ENCODE results near the gene MRTO4. TPM values are rescaled to one million over a fixed set of nuclear protein-coding genes. Genes with fewer than 3 reads are reported as not detected.
A peak's percentile ranks its signal among the peaks of the same experiment; 100 is the strongest.
"Not testable (repeated sequence)": the region's sequence is repeated elsewhere in the genome, so short reads cannot be mapped to it uniquely, and the experiment has no call there.

MRTO4 gene
- total RNA-seq, 1 donor from 2014 or later: 16.4 TPM

GRCh38 chr1:19220991-19221390, 30.6 kb upstream of the MRTO4 start:
- Histone ChIP-seq H3K27me3 (ENCODE audit: low read depth) (no peaks in the 10 kb centered on the region), H3K36me3 (peaks cover 93% of the 10 kb centered on the region), H3K4me3 (no peak overlapping the region), H3K9me3 (no peaks in the 10 kb centered on the region), H3K4me1 (no peaks in the 10 kb centered on the region), H3K27ac (no peak overlapping the region)
- DNase-seq: no peak
- intact Hi-C loops (cut with DNase I): no loop called here
- ATAC-seq: peak; percentile 42 to 61
- no peak for TF ChIP-seq CTCF (IDR thresholded peaks at IDR 0.05)

DNA sequence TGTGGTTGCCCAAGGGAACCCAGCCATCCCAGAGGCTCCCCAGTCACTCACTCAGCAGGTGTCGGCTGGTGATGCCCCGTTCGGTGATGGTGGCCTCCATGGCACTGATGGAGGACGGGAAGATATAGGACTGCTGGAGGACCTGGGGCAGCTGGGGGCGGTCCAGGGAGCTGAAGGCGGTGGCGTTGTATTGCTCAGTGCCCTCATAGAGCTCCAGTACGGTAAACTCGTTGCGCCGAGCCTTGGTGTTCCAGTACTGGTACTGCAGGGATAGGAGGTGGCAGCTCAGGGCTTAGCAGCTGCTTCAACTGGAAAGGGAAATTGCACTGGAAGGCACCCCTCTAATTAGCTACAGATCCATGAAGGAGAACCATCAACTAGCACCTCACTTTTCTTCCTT, 29.0 kb upstream of the MRTO4 start:
- Histone ChIP-seq H3K4me3 (no peak overlapping the region), H3K27ac (no peak overlapping the region), H3K36me3 (peaks cover 100% of the 10 kb centered on the region), H3K4me1 (no peaks in the 10 kb centered on the region), H3K27me3 (ENCODE audit: low read depth) (no peaks in the 10 kb centered on the region), H3K9me3 (no peaks in the 10 kb centered on the region)
- DNase-seq (no peak), ATAC-seq (peak in 1 of 2 donors; percentile 11)
- intact Hi-C loops (cut with DNase I): no loop called here
- no peak for TF ChIP-seq CTCF (IDR thresholded peaks at IDR 0.05)

- Histone ChIP-seq H3K9me3 (no peaks in the 10 kb centered on the region), H3K4me1 (no peaks in the 10 kb centered on the region), H3K27me3 (ENCODE audit: low read depth) (no peaks in the 10 kb centered on the region), H3K36me3 (peaks cover 100% of the 10 kb centered on the region), H3K4me3 (no peak overlapping the region), H3K27ac (no peak overlapping the region)
- ATAC-seq (no peak), DNase-seq (no peak)
- no peak for TF ChIP-seq CTCF (IDR thresholded peaks at IDR 0.05)
- intact Hi-C loops (cut with DNase I): no loop called here
Measured at GRCh38 chr1:19222979-19223824, 28.4 kb upstream of the MRTO4 start.

GRCh38 chr1:19229229-19229628, 22.4 kb upstream of the MRTO4 start:
- Histone ChIP-seq H3K36me3 (peaks cover 100% of the 10 kb centered on the region), H3K9me3 (no peaks in the 10 kb centered on the region), H3K27me3 (ENCODE audit: low read depth) (no peaks in the 10 kb centered on the region), H3K27ac (no peak overlapping the region), H3K4me3 (no peak overlapping the region), H3K4me1 (peaks cover 17% of the 10 kb centered on the region)
- TF ChIP-seq CTCF (IDR thresholded peaks at IDR 0.05): no peak
- intact Hi-C loops (cut with DNase I): no loop called here
- no peak for ATAC-seq
- DNase-seq: no peak

DNA sequence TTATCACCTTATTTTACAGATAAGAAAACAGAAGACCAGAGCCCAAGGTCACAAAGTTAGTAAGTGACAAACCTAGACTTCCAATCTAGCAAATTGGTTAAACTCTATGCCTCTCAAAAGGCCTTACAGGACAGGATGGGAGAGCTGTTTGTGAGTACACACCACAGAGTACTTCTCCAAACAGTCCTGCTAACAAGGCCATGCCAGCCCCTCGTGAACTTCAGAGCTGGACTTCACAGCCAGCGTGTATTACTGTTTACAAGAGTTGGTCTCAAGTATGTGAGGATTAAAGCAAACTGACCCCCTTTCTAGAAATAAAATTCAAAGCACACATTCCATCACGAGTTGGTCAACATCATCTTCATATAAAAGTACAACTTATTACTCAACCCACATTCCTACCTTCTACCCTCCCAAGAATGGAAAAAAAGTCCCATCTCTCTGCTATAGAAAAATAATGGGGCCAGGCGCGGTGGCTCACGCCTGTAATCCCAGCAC, 21.7 kb upstream of the MRTO4 start:
- no peaks in the 10 kb centered on the region for H3K9me3 ChIP-seq
- H3K4me3 ChIP-seq: no peak overlapping the region
- ATAC-seq (peak; percentile 80 to 90), DNase-seq (no peak)
- H3K27me3 ChIP-seq (ENCODE audit: low read depth): no peaks in the 10 kb centered on the region
- no peak overlapping the region for H3K27ac ChIP-seq
- H3K36me3 ChIP-seq: peaks cover 100% of the 10 kb centered on the region
- intact Hi-C loops (cut with DNase I): no loop called here
- H3K4me1 ChIP-seq: peaks cover 17% of the 10 kb centered on the region
- TF ChIP-seq CTCF (IDR thresholded peaks at IDR 0.05): no peak

- ATAC-seq; H3K4me3 ChIP-seq; H3K9me3 ChIP-seq; intact Hi-C loops (cut with DNase I); DNase-seq; H3K27me3 ChIP-seq (ENCODE audit: low read depth): not testable (repeated sequence)
- peaks cover 100% of the 10 kb centered on the region for H3K36me3 ChIP-seq
- H3K4me1 ChIP-seq: peaks cover 17% of the 10 kb centered on the region
- peak overlapping the region; percentile 31 for H3K27ac ChIP-seq
Measured at GRCh38 chr1:19231736-19232523, 19.7 kb upstream of the MRTO4 start.
